Fibroblast of lung (primary cell): ENCODE results near the gene ZDHHC11.
"Not testable (repeated sequence)": the region's sequence is repeated elsewhere in the genome, so short reads cannot be mapped to it uniquely, and the experiment has no call there.

Source experiments
- CTCF ChIP-seq, 2 donors: IDR thresholded peaks in 1 of 2; conservative IDR thresholded peaks in 1 of 2; 1 replicate in 1 of 2; 2 replicates in 1 of 2; pipeline ENCODE4 v1.5.1; 2011 to 2012; ENCODE audit warnings: low read length in 2 of 2, control low read depth in 1 of 2, inconsistent platforms in 1 of 2, low read depth in 1 of 2, mild to moderate bottlenecking in 1 of 2
- EZH2 ChIP-seq: IDR thresholded peaks from 2 replicates; pipeline ENCODE4 v1.5.1; 2012; ENCODE audit warnings: low read length, control low read depth, mild to moderate bottlenecking; ENCODE audit errors: missing control alignments

DNA sequence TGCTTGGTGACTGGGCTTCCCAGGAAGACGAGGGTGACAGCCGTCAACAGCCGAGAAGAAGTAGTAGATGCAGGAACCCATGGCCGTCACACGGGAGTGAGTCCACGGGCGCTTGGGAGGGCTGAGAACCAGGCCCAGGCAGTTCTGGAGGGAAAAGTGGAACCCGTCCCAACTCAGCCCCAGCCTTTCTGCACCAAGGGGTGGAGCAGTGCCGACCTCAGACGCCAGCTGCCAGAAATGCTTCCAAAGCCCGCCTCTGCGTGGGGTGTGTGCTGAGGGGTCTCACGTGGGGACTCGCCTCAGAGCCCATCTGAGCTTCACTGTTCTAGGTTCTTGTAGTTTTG lies 78.3 kb downstream of the ZDHHC11 start:
- TF ChIP-seq EZH2; CTCF (conservative IDR thresholded peaks at IDR 0.05 in 1 of 2, IDR thresholded peaks at IDR 0.05 in 1 of 2; ENCODE audit: low read depth in 1 of 2, low read length in 2 of 2): not testable (repeated sequence)
